Activated CD8-positive, alpha-beta memory T cell treated with anti-CD3 and anti-CD28 coated beads for 36 hours (primary cell): ENCODE measurements around the gene COL3A1. TPM values are rescaled to one million over a fixed set of nuclear protein-coding genes. Genes with fewer than 3 reads are reported as not detected.

ENCODE experiments used
- CTCF ChIA-PET: fragments of 350-600 bp; sonication (Branson Sonifier 250); formaldehyde crosslinking; loops from one replicate; lab custom pipeline; 2021; ENCODE audit warnings: antibody characterized with exemption; lab: Charles Lee
- POLR2A ChIA-PET: fragments of 350-600 bp; sonication (Branson Sonifier 250); formaldehyde crosslinking; loops from one replicate; lab custom pipeline; 2021; ENCODE audit warnings: antibody characterized with exemption; lab: Charles Lee
- total RNA-seq, 2 experiments: library from RNA; stranded (reverse); gene quantifications; one replicate each; pipeline ENCODE4 v1.2.3, GENCODE V29; 2021

Gene COL3A1
- total RNA-seq, 2 experiments from 2014 or later = 0.13 TPM; not detected in 1

- POLR2A ChIA-PET = no interaction called here
- CTCF ChIA-PET = no interaction called here
Measured at GRCh38 chr2:189013031-189013430, 38.9 kb downstream of the COL3A1 start.

GRCh38 chr2:189013671-189014448 is 39.7 kb downstream of the COL3A1 start:
- ChIA-PET POLR2A (no interaction called here), CTCF (no interaction called here)

- CTCF ChIA-PET = no interaction called here
- POLR2A ChIA-PET = no interaction called here
Measured at GRCh38 chr2:189014449-189015138, 40.4 kb downstream of the COL3A1 start.

- CTCF ChIA-PET = no interaction called here
- POLR2A ChIA-PET = no interaction called here
Measured at GRCh38 chr2:189015359-189015758, 41.2 kb downstream of the COL3A1 start.

DNA sequence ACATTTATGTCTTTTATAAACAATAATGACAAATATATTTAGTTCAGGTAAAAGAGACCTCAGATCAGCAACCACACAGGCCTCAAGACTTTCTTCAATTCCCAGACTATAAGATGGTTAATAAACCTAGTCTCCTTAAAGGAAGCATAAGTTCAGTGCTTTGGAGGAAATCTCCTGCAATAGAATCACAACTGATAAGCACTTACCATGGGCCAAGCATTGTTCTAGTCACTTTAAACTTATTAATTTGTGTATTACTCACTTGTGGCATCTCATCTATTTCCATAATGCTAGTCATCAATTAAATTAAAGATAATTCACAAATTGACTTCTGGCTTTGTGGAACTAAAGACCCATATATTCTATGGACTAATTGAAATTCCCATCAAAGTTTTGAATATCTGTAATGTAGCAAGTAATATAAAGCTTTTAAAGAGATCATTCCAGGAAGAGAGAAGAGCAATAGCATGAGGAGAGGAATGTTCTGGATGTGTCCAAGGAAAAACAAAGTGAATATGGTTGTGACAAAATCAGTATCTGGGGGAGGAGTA is 42.2 kb downstream of the COL3A1 start:
- CTCF ChIA-PET = no interaction called here
- POLR2A ChIA-PET = no interaction called here

DNA sequence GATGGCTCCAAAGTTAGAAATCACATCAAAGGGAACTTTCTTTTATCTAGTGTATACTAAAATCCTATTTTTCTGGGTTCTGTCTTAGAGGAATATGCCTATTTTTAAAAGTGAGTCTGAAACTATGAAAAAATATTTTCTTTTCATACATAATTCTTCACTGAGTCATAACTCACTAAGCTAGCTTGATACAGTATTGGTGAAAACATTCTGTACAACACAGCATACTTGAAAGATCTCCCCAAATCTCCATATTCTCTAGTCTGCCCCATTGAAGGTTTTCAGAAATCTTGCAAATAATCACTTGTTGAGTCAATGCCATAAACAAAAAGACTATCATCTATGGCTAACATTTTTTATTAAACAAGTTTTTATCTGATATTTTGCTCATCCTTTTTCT is 44.5 kb downstream of the COL3A1 start:
- ChIA-PET POLR2A (no interaction called here), CTCF (no interaction called here)

- CTCF ChIA-PET = no interaction called here
- POLR2A ChIA-PET = no interaction called here
Measured at GRCh38 chr2:189020179-189020578, 46.0 kb downstream of the COL3A1 start.

DNA sequence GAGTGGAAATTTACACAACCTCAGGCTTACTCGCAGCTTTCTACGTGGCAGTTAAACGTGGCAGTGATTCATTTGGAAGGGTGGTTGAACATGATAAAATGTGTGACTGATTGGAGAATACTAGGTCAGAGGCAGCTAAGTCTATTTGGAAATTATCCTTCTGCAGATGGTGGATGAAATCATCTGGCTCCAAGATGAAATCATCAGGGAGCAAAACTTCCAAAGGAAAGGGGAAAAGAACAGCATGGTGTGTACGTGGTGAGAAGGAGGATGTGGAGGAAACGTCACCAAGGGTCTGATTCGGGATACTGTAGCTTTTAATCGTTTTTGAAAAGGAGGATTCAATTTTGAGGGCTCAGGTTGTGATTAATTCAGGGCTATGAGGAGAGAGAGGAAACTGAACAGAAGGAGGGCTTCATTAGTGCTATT is 47.9 kb downstream of the COL3A1 start:
- CTCF ChIA-PET = no interaction called here
- POLR2A ChIA-PET = no interaction called here

- ChIA-PET CTCF (no interaction called here), POLR2A (no interaction called here)
Measured at GRCh38 chr2:189022492-189022891, 48.3 kb downstream of the COL3A1 start.

DNA sequence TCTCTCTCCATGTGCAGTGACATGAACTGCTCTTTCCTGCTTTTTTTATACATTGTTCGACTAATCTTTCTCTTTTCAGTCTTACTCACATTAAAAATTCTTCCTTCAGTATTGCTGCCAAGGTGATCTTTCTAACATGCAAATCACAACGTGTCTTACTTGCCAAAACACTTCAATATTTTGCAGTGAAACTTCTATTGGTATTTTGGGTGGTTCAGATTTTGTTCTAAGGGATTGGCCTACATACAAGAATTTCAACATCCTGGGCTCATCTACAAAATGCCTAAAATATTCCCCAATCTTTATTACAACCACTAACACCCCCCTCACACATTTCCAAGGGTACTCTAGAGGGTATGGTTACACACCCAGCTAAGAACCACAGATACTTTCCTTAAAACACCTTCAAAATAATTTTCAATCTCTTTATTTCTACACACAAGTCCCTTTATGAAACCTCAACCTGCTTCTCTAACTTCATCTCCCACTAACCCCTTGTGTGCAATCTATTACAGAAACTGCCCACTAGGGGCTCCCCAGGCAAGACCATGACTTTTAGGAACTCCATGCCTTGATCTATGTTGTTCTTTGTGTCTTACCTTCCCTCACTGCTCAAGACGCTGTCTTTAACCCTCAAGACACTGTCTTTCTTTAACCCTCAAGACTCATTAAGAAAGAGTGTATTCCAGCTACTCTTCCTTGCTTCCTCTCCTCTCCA is 50.9 kb downstream of the COL3A1 start:
- ChIA-PET CTCF (no interaction called here), POLR2A (no interaction called here)

DNA sequence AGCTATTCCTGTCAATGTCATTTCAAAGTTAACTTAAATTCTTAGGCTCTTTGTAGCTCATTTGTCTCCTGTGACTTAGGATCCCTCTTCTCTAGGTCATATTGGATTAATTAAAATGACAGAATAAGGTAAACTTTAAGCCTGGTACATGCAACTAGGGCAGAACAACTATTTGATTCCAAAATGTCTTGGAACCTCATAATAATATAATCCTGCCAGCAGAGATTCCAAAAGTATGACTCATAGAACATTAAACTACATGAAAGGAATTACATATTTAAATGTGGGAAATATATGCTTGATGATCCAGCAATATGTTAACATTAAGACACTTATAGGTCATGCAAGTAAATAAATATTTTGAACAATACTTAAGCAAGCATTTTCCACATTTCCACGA is 63.3 kb downstream of the COL3A1 start:
- ChIA-PET CTCF (no interaction called here), POLR2A (no interaction called here)

- POLR2A ChIA-PET = no interaction called here
Measured at GRCh38 chr2:189045836-189046235, 71.7 kb downstream of the COL3A1 start.

GRCh38 chr2:189046320-189046719 is 72.1 kb downstream of the COL3A1 start:
- ChIA-PET CTCF (no interaction called here), POLR2A (interaction anchor here (0.6 kb wide), 1 partner anchor 431 kb away, joined by 3 read pairs; no protein-coding TSS in a partner anchor)

More at GRCh38 chr2:189045836-189046235, 71.7 kb downstream of the COL3A1 start:
- CTCF ChIA-PET = interaction anchor here (0.6 kb wide), 1 partner anchor 202 kb away, joined by 3 read pairs; no protein-coding TSS in a partner anchor

- ChIA-PET POLR2A (no interaction called here), CTCF (no interaction called here)
Measured at GRCh38 chr2:189047171-189047888, 73.2 kb downstream of the COL3A1 start.

DNA sequence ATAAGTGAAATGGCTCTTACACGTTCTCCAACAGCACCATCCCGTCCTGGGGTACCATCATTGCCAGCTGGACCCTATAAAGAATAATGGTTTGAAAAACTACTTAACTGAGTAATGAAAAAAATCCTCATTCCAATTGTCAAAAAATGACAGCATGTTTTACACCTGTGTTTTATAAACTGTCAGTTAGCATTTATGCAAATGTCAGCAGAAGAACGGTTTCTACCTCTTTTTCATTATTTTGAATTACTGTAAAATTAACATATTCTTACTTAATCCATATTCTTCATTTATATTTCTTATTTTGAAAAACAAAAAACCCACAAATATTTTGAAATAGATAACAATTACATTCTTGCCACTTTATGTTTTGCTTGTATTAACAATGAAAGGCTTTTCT is 74.0 kb downstream of the COL3A1 start:
- ChIA-PET POLR2A (no interaction called here), CTCF (no interaction called here)

DNA sequence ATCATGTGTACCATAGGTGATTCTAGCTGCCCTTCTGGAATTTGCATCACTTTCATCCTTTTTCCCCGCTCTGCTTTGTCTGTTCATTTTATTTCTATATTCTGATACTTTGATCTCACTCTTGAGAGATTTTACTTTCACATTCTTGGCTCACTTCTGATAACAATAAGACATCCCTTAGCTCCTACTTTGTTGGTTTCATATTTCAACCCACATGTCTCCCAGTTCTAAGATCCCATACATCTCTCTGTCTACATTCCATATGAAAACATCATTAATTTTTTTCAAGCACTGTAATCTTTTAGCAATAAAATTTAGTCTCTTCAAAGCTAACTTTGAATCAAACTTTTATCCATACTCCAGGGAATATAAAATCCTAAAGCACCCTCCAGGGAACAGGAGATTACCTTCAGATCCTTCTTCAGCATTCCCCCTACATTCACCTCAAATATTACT is 75.6 kb downstream of the COL3A1 start:
- CTCF ChIA-PET = no interaction called here

GRCh38 chr2:189050165-189050712 is 76.1 kb downstream of the COL3A1 start:
- ChIA-PET CTCF (no interaction called here), POLR2A (no interaction called here)

More for the DNA sequence above, 75.6 kb downstream of the COL3A1 start:
- POLR2A ChIA-PET = interaction anchor here (0.7 kb wide), 1 partner anchor 11 kb away, joined by 3 read pairs; no protein-coding TSS in a partner anchor

GRCh38 chr2:189056200-189057106 is 82.3 kb downstream of the COL3A1 start:
- POLR2A ChIA-PET = no interaction called here
- CTCF ChIA-PET = no interaction called here
